Measurements from ENCODE around the gene NPTX2. TPM values are rescaled to one million over a fixed set of nuclear protein-coding genes. Genes with fewer than 3 reads are reported as not detected.

Gene NPTX2
- total and polyA plus RNA-seq, 10 of the 15 experiments (the other 5 are each of a cell fraction or from before 2014, with no cell fraction given) = 0.04 TPM; not detected in 9

DNA sequence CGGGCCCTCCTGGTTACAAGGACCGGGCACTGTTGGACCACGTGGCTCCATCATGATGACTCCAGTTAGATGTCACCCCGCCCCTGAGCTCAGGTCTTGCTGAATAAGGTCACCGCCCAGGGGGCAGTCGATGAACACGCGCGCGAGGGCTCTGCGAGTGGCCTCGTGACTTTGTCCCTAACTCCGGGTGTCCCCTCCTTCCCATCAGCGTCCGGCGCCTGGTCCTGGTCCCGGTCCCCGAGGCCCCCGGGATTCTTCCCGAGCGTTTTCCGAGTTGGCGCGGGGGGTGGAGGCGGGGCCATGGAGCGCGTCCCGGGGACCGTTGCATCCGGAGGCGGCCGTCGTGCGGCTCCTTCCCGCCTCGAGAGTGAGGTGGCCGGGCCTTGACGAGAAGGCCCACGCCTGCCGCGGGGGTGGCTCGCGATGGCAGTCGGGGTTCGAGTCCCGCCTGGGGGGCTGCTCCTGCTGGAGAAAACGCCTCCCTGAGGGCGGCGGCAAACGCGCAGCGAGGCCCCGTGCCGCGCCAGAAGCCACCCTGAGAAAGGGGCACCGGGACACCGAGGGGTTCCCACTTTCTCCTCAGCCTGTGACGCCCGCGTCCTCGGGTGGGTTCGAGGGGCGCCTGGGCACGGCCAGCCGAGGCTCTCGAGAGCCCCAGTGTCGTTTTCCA lies 569 bp upstream of the NPTX2 start:
- TF ChIP-seq NFYB (IDR thresholded peaks at IDR 0.05; ENCODE audit: insufficient read depth, low read depth, low read length) = no peak
- TF ChIP-seq RELA (IDR thresholded peaks at IDR 0.05; ENCODE audit: borderline replicate concordance, partially characterized antibody) = no peak
- no peak for TF ChIP-seq ZZZ3 (IDR thresholded peaks at IDR 0.05; ENCODE audit: control insufficient read depth, insufficient read length, low read depth)
- TF ChIP-seq, protein P1, sequence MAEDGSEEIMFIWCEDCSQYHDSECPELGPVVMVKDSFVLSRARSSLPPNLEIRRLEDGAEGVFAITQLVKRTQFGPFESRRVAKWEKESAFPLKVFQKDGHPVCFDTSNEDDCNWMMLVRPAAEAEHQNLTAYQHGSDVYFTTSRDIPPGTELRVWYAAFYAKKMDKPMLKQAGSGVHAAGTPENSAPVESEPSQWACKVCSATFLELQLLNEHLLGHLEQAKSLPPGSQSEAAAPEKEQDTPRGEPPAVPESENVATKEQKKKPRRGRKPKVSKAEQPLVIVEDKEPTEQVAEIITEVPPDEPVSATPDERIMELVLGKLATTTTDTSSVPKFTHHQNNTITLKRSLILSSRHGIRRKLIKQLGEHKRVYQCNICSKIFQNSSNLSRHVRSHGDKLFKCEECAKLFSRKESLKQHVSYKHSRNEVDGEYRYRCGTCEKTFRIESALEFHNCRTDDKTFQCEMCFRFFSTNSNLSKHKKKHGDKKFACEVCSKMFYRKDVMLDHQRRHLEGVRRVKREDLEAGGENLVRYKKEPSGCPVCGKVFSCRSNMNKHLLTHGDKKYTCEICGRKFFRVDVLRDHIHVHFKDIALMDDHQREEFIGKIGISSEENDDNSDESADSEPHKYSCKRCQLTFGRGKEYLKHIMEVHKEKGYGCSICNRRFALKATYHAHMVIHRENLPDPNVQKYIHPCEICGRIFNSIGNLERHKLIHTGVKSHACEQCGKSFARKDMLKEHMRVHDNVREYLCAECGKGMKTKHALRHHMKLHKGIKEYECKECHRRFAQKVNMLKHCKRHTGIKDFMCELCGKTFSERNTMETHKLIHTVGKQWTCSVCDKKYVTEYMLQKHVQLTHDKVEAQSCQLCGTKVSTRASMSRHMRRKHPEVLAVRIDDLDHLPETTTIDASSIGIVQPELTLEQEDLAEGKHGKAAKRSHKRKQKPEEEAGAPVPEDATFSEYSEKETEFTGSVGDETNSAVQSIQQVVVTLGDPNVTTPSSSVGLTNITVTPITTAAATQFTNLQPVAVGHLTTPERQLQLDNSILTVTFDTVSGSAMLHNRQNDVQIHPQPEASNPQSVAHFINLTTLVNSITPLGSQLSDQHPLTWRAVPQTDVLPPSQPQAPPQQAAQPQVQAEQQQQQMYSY (CRISPR knock-in tag; IDR thresholded peaks at IDR 0.05) = no peak
- Histone ChIP-seq H2AFZ (ENCODE audit: control insufficient read depth, low read depth, low read length) (no peak overlapping the region), H4K20me1 (ENCODE audit: control insufficient read depth, insufficient read depth) (no peaks in the 10 kb centered on the region), H3K27me3 (replicated peaks in 1 of 2; ENCODE audit: control insufficient read depth in 2 of 2, insufficient read depth in 2 of 2, low read length in 1 of 2) (peaks cover 2 to 3% of the 10 kb centered on the region in 2 experiments; a peak in 2 of 4 replicates), H3K9ac (ENCODE audit: control insufficient read depth, insufficient read depth, low read length) (no peak overlapping the region), H3K27ac (ENCODE audit: control insufficient read depth, insufficient read depth) (no peak overlapping the region), H3K4me2 (ENCODE audit: control insufficient read depth, insufficient read depth) (no peak overlapping the region), H3K9me3 (replicated peaks; ENCODE audit: control insufficient read depth, insufficient read depth, low read length) (no peaks in the 10 kb centered on the region; the same call in 2 of the 3 replicates), H3K4me1 (ENCODE audit: control insufficient read depth, insufficient read depth, low read length) (no peaks in the 10 kb centered on the region), H3K79me2 (ENCODE audit: control insufficient read depth, insufficient read depth, low read length) (no peaks in the 10 kb centered on the region), H3K36me3 (ENCODE audit: control insufficient read depth in 2 of 2, insufficient read depth in 2 of 2, low read length in 1 of 2) (no peaks in the 10 kb centered on the region), H3K4me3 (no peak overlapping the region)
- ChIA-PET RAD21 (ENCODE audit: unreplicated experiment) (no interaction called here), CTCF (no interaction called here), SMC1A (ENCODE audit: uncharacterized antibody, unreplicated experiment) (interaction anchor here (1.1 kb wide), 1 partner anchor 129 kb away, joined by 3 read pairs; no protein-coding TSS in a partner anchor), POLR2A (no interaction called here)
- in situ Hi-C loops (cut with MboI) = no loop called here
- intact Hi-C loops (cut with micrococcal nuclease; ENCODE audit: unreplicated experiment) = no loop called here
- 67% methylated on average over 47 of the region's 67 CpGs for WGBS (ENCODE audit: insufficient coverage, insufficient replicate concordance, low lambda C conversion rate, missing lambda C conversion rate)
- ATAC-seq = no peak
- no TSS peak for BruUV-seq (replicated peaks)
- no peak for DNase-seq (ENCODE audit: low read depth, low spot score)
- FAIRE-seq = no peak
